Measurements from ENCODE around the gene CDC5L. TPM values are rescaled to one million over a fixed set of nuclear protein-coding genes. Genes with fewer than 3 reads are reported as not detected.

The CDC5L gene
- total and polyA plus RNA-seq, 2 of the 13 experiments (the other 11 are each of a cell fraction or from before 2014, with no cell fraction given), result 11.0 to 34.2 TPM

DNA sequence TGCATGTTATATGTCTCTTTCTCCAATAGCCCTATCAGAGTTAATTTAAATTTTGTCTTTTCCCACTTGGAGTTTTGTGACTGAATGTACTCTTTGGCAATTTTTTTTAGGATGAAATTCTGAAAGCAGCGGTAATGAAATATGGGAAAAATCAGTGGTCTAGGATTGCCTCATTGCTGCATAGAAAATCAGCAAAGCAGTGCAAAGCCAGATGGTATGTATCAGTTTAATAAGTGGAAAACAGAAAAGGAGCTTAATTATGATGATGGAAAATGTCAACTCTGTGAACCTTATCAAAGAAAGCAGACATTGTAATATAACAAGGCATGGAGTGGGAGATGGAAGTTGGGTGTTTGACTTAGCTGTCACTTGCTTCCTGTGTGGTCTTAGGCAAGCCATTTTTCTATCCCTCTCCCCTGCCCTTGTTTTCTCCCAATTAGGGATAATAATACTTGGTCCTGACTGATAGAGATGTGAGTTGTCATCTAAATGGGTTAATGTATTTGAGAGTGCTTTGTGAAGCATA lies 2.7 kb downstream of the CDC5L start:
- H3K27me3 ChIP-seq (ENCODE audit: control insufficient read depth in 1 of 2, insufficient read depth in 2 of 2, low read length in 2 of 2), result peaks cover 0 to 3% of the 10 kb centered on the region in 2 experiments; a peak in 1 of 5 replicates
- BruUV-seq (replicated peaks), result no TSS peak
- in situ Hi-C loops (cut with HindIII; ENCODE audit: extremely low pct_ligation_motif_present, low pct_unique_long_range_greater_than_20kb), result no loop called here
- FAIRE-seq (no peak), ATAC-seq (no peak), DNase-seq (ENCODE audit: low spot score) (no peak)
- peaks cover 34% of the 10 kb centered on the region for H3K4me1 ChIP-seq (ENCODE audit: insufficient read depth, low read length)
- intact Hi-C loops (cut with micrococcal nuclease; ENCODE audit: unreplicated experiment), result no loop called here
- ChIA-PET POLR2A (interaction anchor here (0.7 kb wide), 1 partner anchor 15 kb away, joined by 3 read pairs; no protein-coding TSS in a partner anchor), CTCF (ENCODE audit: low intra/inter-chr PET ratio, low total read pairs) (no interaction called here)
- peaks cover 17 to 42% of the 10 kb centered on the region in 2 experiments for H3K36me3 ChIP-seq (replicated peaks in 1 of 2; ENCODE audit: control insufficient read depth in 1 of 2, insufficient read depth in 2 of 2, low read length in 2 of 2)
- peaks cover 27% of the 10 kb centered on the region for H4K20me1 ChIP-seq (ENCODE audit: insufficient read depth, low read length)
- H3K9me3 ChIP-seq (ENCODE audit: low read length), result no peaks in the 10 kb centered on the region
- 99% methylated on average over 1 of the region's 1 CpG for WGBS (ENCODE audit: low lambda C conversion rate)
- H2AFZ ChIP-seq (ENCODE audit: low read length), result no peak overlapping the region
- peaks cover 35% of the 10 kb centered on the region for H3K79me2 ChIP-seq (ENCODE audit: insufficient read depth, low read length)
- H3K4me3 ChIP-seq (replicated peaks in 1 of 3; ENCODE audit: insufficient read depth in 1 of 3, low read depth in 2 of 3, low read length in 3 of 3), result no peak overlapping the region; a peak in 1 of 6 replicates
- H3K27ac ChIP-seq (ENCODE audit: extremely low read length, insufficient read depth, low read length), result no peak overlapping the region
- H3K9ac ChIP-seq (ENCODE audit: insufficient read depth, low read depth, low read length), result no peak overlapping the region
- peak overlapping the region; percentile 97 for H3K4me2 ChIP-seq (ENCODE audit: low read depth, low read length)
- TF ChIP-seq SRF (IDR thresholded peaks at IDR 0.05; ENCODE audit: low read depth, low read length), result no peak
- no peak for TF ChIP-seq SMAD1 (CRISPR knock-in tag; IDR thresholded peaks at IDR 0.05; ENCODE audit: borderline replicate concordance, low read depth)
- no peak for TF ChIP-seq ZNF44 (CRISPR knock-in tag; IDR thresholded peaks at IDR 0.05)
- TF ChIP-seq, protein P1, sequence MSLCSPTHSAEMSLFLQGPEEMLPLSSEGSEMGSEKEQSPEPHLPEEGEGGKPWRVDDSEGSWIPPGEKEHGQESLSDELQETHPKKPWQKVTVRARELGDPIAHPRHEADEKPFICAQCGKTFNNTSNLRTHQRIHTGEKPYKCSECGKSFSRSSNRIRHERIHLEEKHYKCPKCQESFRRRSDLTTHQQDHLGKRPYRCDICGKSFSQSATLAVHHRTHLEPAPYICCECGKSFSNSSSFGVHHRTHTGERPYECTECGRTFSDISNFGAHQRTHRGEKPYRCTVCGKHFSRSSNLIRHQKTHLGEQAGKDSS (CRISPR knock-in tag; IDR thresholded peaks at IDR 0.05; ENCODE audit: borderline replicate concordance, low read depth), result no peak

GRCh38 chr6:44395501-44395900 lies 8.0 kb downstream of the CDC5L start:
- Histone ChIP-seq H3K4me1 (ENCODE audit: insufficient read depth, low read length) (peaks cover under 1% of the 10 kb centered on the region), H3K9me3 (ENCODE audit: low read length) (no peaks in the 10 kb centered on the region), H3K79me2 (ENCODE audit: insufficient read depth, low read length) (peaks cover 18% of the 10 kb centered on the region), H3K9ac (ENCODE audit: insufficient read depth, low read depth, low read length) (no peak overlapping the region), H2AFZ (ENCODE audit: low read length) (no peak overlapping the region), H3K27me3 (ENCODE audit: control insufficient read depth in 1 of 2, insufficient read depth in 2 of 2, low read length in 2 of 2) (no peaks in the 10 kb centered on the region), H4K20me1 (ENCODE audit: insufficient read depth, low read length) (peaks cover 7% of the 10 kb centered on the region; the same call in 1 of the 2 replicates), H3K4me2 (ENCODE audit: low read depth, low read length) (no peak overlapping the region), H3K27ac (ENCODE audit: extremely low read length, insufficient read depth, low read length) (no peak overlapping the region), H3K4me3 (replicated peaks in 1 of 3; ENCODE audit: insufficient read depth in 1 of 3, low read depth in 2 of 3, low read length in 3 of 3) (no peak overlapping the region), H3K36me3 (replicated peaks in 1 of 2; ENCODE audit: control insufficient read depth in 1 of 2, insufficient read depth in 2 of 2, low read length in 2 of 2) (peaks cover 30 to 83% of the 10 kb centered on the region in 2 experiments)
- FAIRE-seq (no peak), DNase-seq (ENCODE audit: low spot score) (no peak), ATAC-seq (no peak)
- no TSS peak for BruUV-seq (replicated peaks)
- ChIA-PET POLR2A (interaction anchor here (0.8 to 1.2 kb wide), 2 partner anchors 8 to 9 kb away, joined by 3 read pairs; no protein-coding TSS in a partner anchor), CTCF (ENCODE audit: low intra/inter-chr PET ratio, low total read pairs) (no interaction called here)
- TF ChIP-seq, protein P2, sequence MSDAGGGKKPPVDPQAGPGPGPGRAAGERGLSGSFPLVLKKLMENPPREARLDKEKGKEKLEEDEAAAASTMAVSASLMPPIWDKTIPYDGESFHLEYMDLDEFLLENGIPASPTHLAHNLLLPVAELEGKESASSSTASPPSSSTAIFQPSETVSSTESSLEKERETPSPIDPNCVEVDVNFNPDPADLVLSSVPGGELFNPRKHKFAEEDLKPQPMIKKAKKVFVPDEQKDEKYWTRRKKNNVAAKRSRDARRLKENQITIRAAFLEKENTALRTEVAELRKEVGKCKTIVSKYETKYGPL (CRISPR knock-in tag; IDR thresholded peaks at IDR 0.05), result no peak
- TF ChIP-seq SRSF4 (IDR thresholded peaks at IDR 0.05; ENCODE audit: low read depth, low read length, poor library complexity, severe bottlenecking) (no peak), ZNF670 (CRISPR knock-in tag; IDR thresholded peaks at IDR 0.05; ENCODE audit: borderline replicate concordance) (no peak), ZNF234 (CRISPR knock-in tag; conservative IDR thresholded peaks at IDR 0.05) (no peak)
- in situ Hi-C loops (cut with HindIII; ENCODE audit: extremely low pct_ligation_motif_present, low pct_unique_long_range_greater_than_20kb), result no loop called here
- intact Hi-C loops (cut with micrococcal nuclease; ENCODE audit: unreplicated experiment), result no loop called here
- 100% methylated on average over 2 of the region's 2 CpGs for WGBS (ENCODE audit: low lambda C conversion rate)
